ENCODE results near the gene PDCD10.

- no peak for TF ChIP-seq CTCF (IDR thresholded peaks at IDR 0.05)
- no peak for TF ChIP-seq TCF12 (IDR thresholded peaks at IDR 0.05)
- TF ChIP-seq MXI1 (IDR thresholded peaks at IDR 0.05; ENCODE audit: low read depth, low read length): no peak
- no peak for TF ChIP-seq SMC3 (IDR thresholded peaks at IDR 0.05; ENCODE audit: low read depth, low read length)
- no peak for TF ChIP-seq MAX (IDR thresholded peaks at IDR 0.05; ENCODE audit: low read depth)
- no peak for TF ChIP-seq NRF1 (IDR thresholded peaks at IDR 0.05; ENCODE audit: low read depth, low read length)
- TF ChIP-seq EP300 (IDR thresholded peaks at IDR 0.05; ENCODE audit: borderline replicate concordance in 1 of 2, low read depth in 1 of 2, low read length in 1 of 2): no peak
- TF ChIP-seq USF2 (IDR thresholded peaks at IDR 0.05; ENCODE audit: borderline replicate concordance, low read depth, low read length): no peak
- TF ChIP-seq YY1 (IDR thresholded peaks at IDR 0.05; ENCODE audit: low read depth): no peak
- TF ChIP-seq RAD21 (IDR thresholded peaks at IDR 0.05; ENCODE audit: low read length): no peak
Observed at GRCh38 chr3:167780214-167780883, 45.7 kb upstream of the PDCD10 start.
